Thyroid gland (tissue), 4 donors: Measurements from ENCODE around the gene TNPO3. TPM values are rescaled to one million over a fixed set of nuclear protein-coding genes. Genes with fewer than 3 reads are reported as not detected.

Experiments
- DNase-seq, 2 donors: peaks; one replicate each; pipeline ENCODE4 v3.0.0-alpha.2; 2019
- H3K27ac ChIP-seq, 3 donors: fragments of 200-600 bp; sonication (generic); 1 replicate in 2 of 3; 2 replicates in 1 of 3; pipeline ENCODE4 v1.5.1; 2016 to 2019; ENCODE audit warnings: mild to moderate bottlenecking in 1 of 3, moderate library complexity in 1 of 3
- H3K27me3 ChIP-seq: fragments of 200-600 bp; sonication (generic); one replicate; pipeline ENCODE4 v1.5.1; 2019
- H3K36me3 ChIP-seq, 2 donors: fragments of 200-600 bp; sonication (generic); one replicate each; pipeline ENCODE4 v1.5.1; 2016 to 2019
- H3K4me1 ChIP-seq, 2 donors: fragments of 200-600 bp; sonication (generic); one replicate each; pipeline ENCODE4 v1.5.1; 2017 to 2019
- H3K4me3 ChIP-seq, 3 donors: fragments of 200-600 bp; sonication (generic); replicated peaks in 1 of 3; 1 replicate in 2 of 3; 2 replicates in 1 of 3; pipeline ENCODE4 v1.5.1; 2016; ENCODE audit warnings: mild to moderate bottlenecking in 1 of 3
- H3K9me3 ChIP-seq: fragments of 200-600 bp; sonication (generic); one replicate; pipeline ENCODE4 v1.5.1; 2017
- POLR2A ChIP-seq, 2 donors: fragments of 450-650 bp; IDR thresholded peaks; one replicate each; pipeline ENCODE4 v1.6.1; 2017; ENCODE audit warnings: antibody characterized with exemption in 2 of 2, mild to moderate bottlenecking in 2 of 2, moderate library complexity in 1 of 2
- WGBS, 2 donors: methylation state at CpG; one replicate each; pipeline ENCODE4 v1.1.5; 2017; 5-methylcytosine and 5-hydroxymethylcytosine counted together
- intact Hi-C: fragments of 100-400 bp; cut with DNase I; formaldehyde crosslinking; loops from one replicate; pipeline ENCODE4 v1.15.1; 2023
- total RNA-seq, 4 donors: library from RNA; depleted of rRNA; stranded (reverse); fragments of >200 nt; gene quantifications; one replicate each; pipeline ENCODE4 v1.2.3, GENCODE V29; 2016
- TF ChIP-seq, protein P1 (sequence below), 6 experiments: fragments of 200-600 bp in 3 of 6; fragments of 450-650 bp in 3 of 6; sonication (generic) in 3 of 6; IDR thresholded peaks; one replicate each; pipeline ENCODE4 v1.5.1; 2016 to 2019; ENCODE audit warnings: antibody characterized with exemption in 6 of 6, mild to moderate bottlenecking in 2 of 6, inconsistent platforms in 1 of 6, moderate library complexity in 1 of 6

TNPO3 gene
- total RNA-seq, 4 donors from 2014 or later: 46.1 to 56.2 (median 51.8) TPM

GRCh38 chr7:128917122-128917521, 137.8 kb downstream of the TNPO3 start:
- Histone ChIP-seq H3K36me3 (no peaks in the 10 kb centered on the region), H3K4me3 (no peak overlapping the region), H3K9me3 (no peaks in the 10 kb centered on the region), H3K27ac (no peak overlapping the region), H3K4me1 (peaks cover 6 to 13% of the 10 kb centered on the region in 2 donors), H3K27me3 (peaks cover 11% of the 10 kb centered on the region)
- WGBS, 2 donors: no CpG with 5 or more reads among the region's 2 CpGs
- no peak for DNase-seq
- intact Hi-C loops: no loop called here
- TF ChIP-seq, protein P1, sequence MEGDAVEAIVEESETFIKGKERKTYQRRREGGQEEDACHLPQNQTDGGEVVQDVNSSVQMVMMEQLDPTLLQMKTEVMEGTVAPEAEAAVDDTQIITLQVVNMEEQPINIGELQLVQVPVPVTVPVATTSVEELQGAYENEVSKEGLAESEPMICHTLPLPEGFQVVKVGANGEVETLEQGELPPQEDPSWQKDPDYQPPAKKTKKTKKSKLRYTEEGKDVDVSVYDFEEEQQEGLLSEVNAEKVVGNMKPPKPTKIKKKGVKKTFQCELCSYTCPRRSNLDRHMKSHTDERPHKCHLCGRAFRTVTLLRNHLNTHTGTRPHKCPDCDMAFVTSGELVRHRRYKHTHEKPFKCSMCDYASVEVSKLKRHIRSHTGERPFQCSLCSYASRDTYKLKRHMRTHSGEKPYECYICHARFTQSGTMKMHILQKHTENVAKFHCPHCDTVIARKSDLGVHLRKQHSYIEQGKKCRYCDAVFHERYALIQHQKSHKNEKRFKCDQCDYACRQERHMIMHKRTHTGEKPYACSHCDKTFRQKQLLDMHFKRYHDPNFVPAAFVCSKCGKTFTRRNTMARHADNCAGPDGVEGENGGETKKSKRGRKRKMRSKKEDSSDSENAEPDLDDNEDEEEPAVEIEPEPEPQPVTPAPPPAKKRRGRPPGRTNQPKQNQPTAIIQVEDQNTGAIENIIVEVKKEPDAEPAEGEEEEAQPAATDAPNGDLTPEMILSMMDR (IDR thresholded peaks at IDR 0.05): no peak
- TF ChIP-seq POLR2A (IDR thresholded peaks at IDR 0.05): no peak

- H3K36me3 ChIP-seq: no peaks in the 10 kb centered on the region
- H3K4me1 ChIP-seq: peaks cover 6 to 13% of the 10 kb centered on the region in 2 donors
- no peak for DNase-seq
- H3K27ac ChIP-seq: no peak overlapping the region
- no peaks in the 10 kb centered on the region for H3K9me3 ChIP-seq
- WGBS, 2 donors: 88 to 95% methylated on average over 7 of the region's 7 CpGs
- intact Hi-C loops: no loop called here
- H3K27me3 ChIP-seq: peaks cover 11% of the 10 kb centered on the region
- TF ChIP-seq, protein P1 (IDR thresholded peaks at IDR 0.05): no peak
- TF ChIP-seq POLR2A (IDR thresholded peaks at IDR 0.05): no peak
- no peak overlapping the region for H3K4me3 ChIP-seq
Observed at GRCh38 chr7:128916643-128916915, 138.3 kb downstream of the TNPO3 start.

- H3K4me1 ChIP-seq: peaks cover 6 to 13% of the 10 kb centered on the region in 2 donors
- H3K4me3 ChIP-seq: no peak overlapping the region
- no peak for DNase-seq
- TF ChIP-seq, protein P1 (IDR thresholded peaks at IDR 0.05): no peak
- TF ChIP-seq POLR2A (IDR thresholded peaks at IDR 0.05): no peak
- 48 to 69% methylated on average over 10 to 17 of the region's 69 CpGs for WGBS, 2 donors
- intact Hi-C loops: no loop called here
- H3K9me3 ChIP-seq: no peaks in the 10 kb centered on the region
- H3K27me3 ChIP-seq: peaks cover 11% of the 10 kb centered on the region
- H3K36me3 ChIP-seq: no peaks in the 10 kb centered on the region
- no peak overlapping the region for H3K27ac ChIP-seq
Observed at GRCh38 chr7:128915841-128916642, 138.9 kb downstream of the TNPO3 start.

DNA sequence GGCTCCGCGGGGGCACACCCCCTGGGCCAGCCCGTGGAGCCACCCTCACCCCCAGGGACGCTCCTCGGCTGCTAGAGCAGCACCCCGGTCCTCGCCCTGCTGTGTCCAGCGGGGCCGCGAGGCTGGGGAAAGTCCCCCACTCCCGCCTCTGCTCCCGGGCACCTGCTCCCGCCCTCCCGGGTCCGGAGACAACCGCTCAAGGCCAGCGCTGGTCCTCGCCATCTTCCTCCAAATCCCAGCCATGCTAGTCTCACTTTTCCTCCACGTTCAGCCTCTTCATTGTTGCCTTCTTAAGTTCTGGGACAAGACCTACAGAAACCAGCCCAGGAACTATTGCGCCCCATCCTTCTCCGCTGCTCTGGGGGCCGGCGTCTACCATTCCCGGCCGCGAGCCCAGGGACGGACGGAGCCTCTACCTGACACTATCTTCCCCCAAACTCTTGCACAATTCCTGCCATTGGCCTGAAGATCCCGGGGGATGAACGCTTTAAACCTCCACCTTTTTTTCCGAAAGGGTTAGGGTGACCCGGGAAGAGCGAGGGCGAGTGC, 139.6 kb downstream of the TNPO3 start:
- Histone ChIP-seq H3K9me3 (no peaks in the 10 kb centered on the region), H3K36me3 (no peaks in the 10 kb centered on the region), H3K27me3 (peaks cover 12% of the 10 kb centered on the region), H3K27ac (no peak overlapping the region), H3K4me3 (no peak overlapping the region), H3K4me1 (peaks cover 6 to 18% of the 10 kb centered on the region in 2 donors)
- intact Hi-C loops: no loop called here
- no peak for DNase-seq
- WGBS, 2 donors: 3 to 15% methylated on average over 22 to 27 of the region's 34 CpGs
- TF ChIP-seq, protein P1 (IDR thresholded peaks at IDR 0.05): no peak
- no peak for TF ChIP-seq POLR2A (IDR thresholded peaks at IDR 0.05)

- no peak for DNase-seq
- no peak for TF ChIP-seq POLR2A (IDR thresholded peaks at IDR 0.05)
- TF ChIP-seq, protein P1 (IDR thresholded peaks at IDR 0.05): no peak
- H3K27me3 ChIP-seq: peaks cover 19% of the 10 kb centered on the region
Observed at GRCh38 chr7:128914566-128915151, 140.3 kb downstream of the TNPO3 start.

More at GRCh38 chr7:128914566-128915151, 140.3 kb downstream of the TNPO3 start:
- peaks cover 10 to 25% of the 10 kb centered on the region in 2 donors for H3K4me1 ChIP-seq
- no peaks in the 10 kb centered on the region for H3K9me3 ChIP-seq
- no peak overlapping the region for H3K27ac ChIP-seq
- H3K36me3 ChIP-seq: no peaks in the 10 kb centered on the region
- H3K4me3 ChIP-seq: no peak overlapping the region
- WGBS, 2 donors: 57 to 70% methylated on average over 11 of the region's 11 CpGs
- intact Hi-C loops: no loop called here
